K562 (cell line): ENCODE data around the gene OR7A5. TPM values are rescaled to one million over a fixed set of nuclear protein-coding genes. Genes with fewer than 3 reads are reported as not detected.

Source experiments
- ATAC-seq: fragments of 200-7000 bp; cut with Tn5 transposase; 3 replicates; pipeline ENCODE4 v1.9.1; 2020; ENCODE audit warnings: moderate library complexity
- BruUV-seq: library from RNA; stranded (reverse); fragments of 400-500 nt; replicated peaks from 2 replicates; lab custom pipeline; 2021; lab: Mats Ljungman, UMichigan
- CTCF ChIA-PET: fragments of 300-600 bp; formaldehyde crosslinking; extraction: SDS; loops from one replicate; lab custom pipeline; 2021; ENCODE audit warnings: low intra/inter-chr PET ratio; lab: Yijun Ruan, JAX
- POLR2A ChIA-PET: fragments of 300-600, 350-650 bp; sonication (Branson Sonifier 250); formaldehyde crosslinking; extraction: SDS; loops from one replicate; lab custom pipeline; 2021; ENCODE audit warnings: antibody characterized with exemption, inconsistent platforms; lab: Yijun Ruan, JAX
- DNase-seq, 4 experiments: peaks; one replicate each; pipeline versions ENCODE4 v3.0.0 to v3.0.0-alpha.2; 2011 to 2018; ENCODE audit warnings: low spot score in 3 of 4, mixed read lengths in 3 of 4; ENCODE audit errors: extremely low read depth in 1 of 4
- FAIRE-seq: peaks from 2 replicates; lab custom pipeline; 2011; peaks lifted over from hg19 to GRCh38; lab: Jason Lieb, UNC
- H2AFZ ChIP-seq: 2 replicates; pipeline ENCODE4 v1.6.0; 2011; ENCODE audit warnings: low read depth, low read length, control low read depth, inconsistent platforms
- H3K27ac ChIP-seq: fragments of 200-600 bp; 3 replicates; pipeline ENCODE4 v1.8.0; 2011; ENCODE audit warnings: low read depth, mild to moderate bottlenecking, control low read depth, inconsistent platforms, low read length, moderate library complexity, mixed read lengths; ENCODE audit errors: extremely low read depth
- H3K27me3 ChIP-seq, 2 experiments: fragments of 300-600 bp in 1 of 2; 2 replicates in 1 of 2; 3 replicates in 1 of 2; pipeline versions ENCODE4 v1.6.0 to v1.8.0; 2011; ENCODE audit warnings: inconsistent platforms in 2 of 2, low read length in 2 of 2, mild to moderate bottlenecking in 1 of 2, mixed read lengths in 1 of 2, moderate library complexity in 1 of 2; ENCODE audit not compliant: control insufficient read depth in 2 of 2, insufficient read depth in 2 of 2
- H3K36me3 ChIP-seq: fragments of 300-600 bp; 3 replicates; pipeline ENCODE4 v1.8.0; 2011; ENCODE audit warnings: mild to moderate bottlenecking, low read length, inconsistent platforms; ENCODE audit not compliant: control insufficient read depth, insufficient read depth
- H3K4me1 ChIP-seq, 2 experiments: fragments of 200-600 bp in 1 of 2; replicated peaks in 1 of 2; 2 replicates in 1 of 2; 3 replicates in 1 of 2; pipeline versions ENCODE4 v1.5.1 to v1.8.0; 2011; ENCODE audit warnings: inconsistent platforms in 2 of 2, low read length in 2 of 2, mild to moderate bottlenecking in 1 of 2, mixed read lengths in 1 of 2, moderate library complexity in 1 of 2; ENCODE audit not compliant: control insufficient read depth in 2 of 2, insufficient read depth in 2 of 2
- H3K4me2 ChIP-seq: 2 replicates; pipeline ENCODE4 v1.6.1; 2011; ENCODE audit warnings: low read length, control low read depth, inconsistent platforms, mixed read lengths; ENCODE audit not compliant: insufficient read depth
- H3K4me3 ChIP-seq: fragments of 200-600 bp; sonication (generic), shearing (Covaris generic); 2 replicates; pipeline ENCODE4 v1.5.1; 2016; ENCODE audit warnings: control low read depth, inconsistent platforms
- H3K79me2 ChIP-seq: fragments of 200-600 bp; 3 replicates; pipeline ENCODE4 v1.8.0; 2011; ENCODE audit warnings: low read length, inconsistent platforms; ENCODE audit not compliant: control insufficient read depth, insufficient read depth
- H3K9ac ChIP-seq, 2 experiments: 2 replicates each; pipeline versions ENCODE4 v1.6.0 to v1.6.1; 2011; ENCODE audit warnings: low read depth in 2 of 2, low read length in 2 of 2, control low read depth in 1 of 2, inconsistent platforms in 1 of 2, mild to moderate bottlenecking in 1 of 2, mixed read lengths in 1 of 2; ENCODE audit not compliant: insufficient read depth in 1 of 2
- H3K9me1 ChIP-seq: one replicate; pipeline ENCODE4 v1.6.0; 2011; ENCODE audit warnings: inconsistent platforms, mild to moderate bottlenecking, low read length, moderate library complexity; ENCODE audit not compliant: control insufficient read depth, insufficient read depth
- H3K9me3 ChIP-seq: replicated peaks from 2 replicates; pipeline ENCODE4 v1.5.1; 2011; ENCODE audit warnings: low read depth, low read length, inconsistent platforms; ENCODE audit not compliant: control insufficient read depth, insufficient read depth
- H4K20me1 ChIP-seq: replicated peaks from 2 replicates; pipeline ENCODE4 v1.6.1; 2011; ENCODE audit warnings: low read length, inconsistent platforms, mixed read lengths; ENCODE audit not compliant: control insufficient read depth, insufficient read depth
- BRF1 ChIP-seq: IDR thresholded peaks from 3 replicates; pipeline ENCODE4 v1.6.1; 2011; ENCODE audit warnings: borderline replicate concordance, mild to moderate bottlenecking; ENCODE audit not compliant: insufficient read length; ENCODE audit errors: extremely low read depth
- EHMT2 ChIP-seq: fragments of 450-650 bp; IDR thresholded peaks from 2 replicates; pipeline ENCODE4 v1.6.1; 2018; ENCODE audit warnings: antibody characterized with exemption
- FOXP1 ChIP-seq: sonication (generic); formaldehyde crosslinking; IDR thresholded peaks from 2 replicates; pipeline ENCODE4 v1.8.0; 2022; ENCODE audit warnings: mild to moderate bottlenecking, missing genetic modification reagents
- MCM2 ChIP-seq: fragments of 450-650 bp; IDR thresholded peaks from 2 replicates; pipeline ENCODE4 v1.6.1; 2017; ENCODE audit warnings: low read depth, mild to moderate bottlenecking
- PTBP1 ChIP-seq: fragments of 200-400 bp; formaldehyde crosslinking; IDR thresholded peaks from 2 replicates; pipeline ENCODE4 v1.6.1; 2017; ENCODE audit warnings: low read depth, low read length
- PURB ChIP-seq: sonication (generic); formaldehyde crosslinking; IDR thresholded peaks from 2 replicates; pipeline ENCODE4 v1.9.0; 2021; ENCODE audit warnings: low read depth, mild to moderate bottlenecking, missing genetic modification reagents
- PYGO2 ChIP-seq: fragments of 450-650 bp; IDR thresholded peaks from 2 replicates; pipeline ENCODE4 v1.6.1; 2016; ENCODE audit warnings: mild to moderate bottlenecking, missing genetic modification characterization, moderate library complexity, missing compliant biosample characterization
- TRIM24 ChIP-seq, 2 experiments: fragments of 450-650 bp; IDR thresholded peaks; 2 replicates each; pipeline ENCODE4 v1.6.1; 2016
- ZFP30 ChIP-seq: fragments of 250-450 bp; sonication (Bioruptor Pico); IDR thresholded peaks from 2 replicates; pipeline ENCODE4 v1.8.0; 2022; ENCODE audit warnings: moderate library complexity, mild to moderate bottlenecking, inconsistent platforms, borderline replicate concordance
- ZNF121 ChIP-seq: sonication (generic); formaldehyde crosslinking; conservative IDR thresholded peaks from 2 replicates; pipeline ENCODE4 v1.8.0; 2022; ENCODE audit warnings: missing genetic modification reagents
- ZNF316 ChIP-seq: fragments of 450-650 bp; IDR thresholded peaks from 2 replicates; pipeline ENCODE4 v1.6.1; 2016
- ZNF583 ChIP-seq: fragments of 250-450 bp; sonication (Bioruptor Pico); IDR thresholded peaks from 2 replicates; pipeline ENCODE4 v1.4.0; 2020
- ZNF589 ChIP-seq: fragments of 200-800 bp; sonication (Bioruptor generic); IDR thresholded peaks from 2 replicates; pipeline ENCODE4 v1.6.1; 2016; ENCODE audit warnings: low read depth, missing genetic modification characterization, missing compliant biosample characterization
- WGBS: fragments of 100-300 bp; shearing (Covaris generic); methylation state at CpG from one replicate; pipeline ENCODE4 v1.1.6; 2016; ENCODE audit warnings: low coverage, mixed read lengths; ENCODE audit not compliant: insufficient coverage; ENCODE audit errors: missing lambda C conversion rate; 5-methylcytosine and 5-hydroxymethylcytosine counted together
- in situ Hi-C: fragments of 300-500 bp; cut with MboI; formaldehyde crosslinking; loops from 4 replicates; pipeline ENCODE4 v1.15.0; 2018; ENCODE audit warnings: inconsistent platforms, mixed read lengths
- intact Hi-C: fragments of 100-400 bp; cut with micrococcal nuclease; formaldehyde crosslinking; loops from 2 replicates; pipeline ENCODE4 v1.14.2; 2022
- polyA plus RNA-seq, 8 experiments: library from polyadenylated mRNA; depleted of rRNA in 4 of 8; stranded (reverse) in 5 of 8; unstranded in 3 of 8; fragments of >200 nt; fragmentation: Nextera tagmentation in 2 of 8; fragmentation: Illumina TruSeq in 1 of 8; extraction: Ambion mirVana in 2 of 8; extraction: Trizol in 1 of 8; gene quantifications; 2 replicates each; pipeline versions ENCODE4 v1.2.1 to v1.2.3, GENCODE V29; 2011 to 2014; ENCODE audit warnings: inconsistent platforms in 1 of 8, missing spikeins in 1 of 8
- total RNA-seq, 7 experiments: library from RNA; depleted of rRNA in 6 of 7; stranded (reverse); fragments of >200 nt in 6 of 7; fragmentation: Illumina TruSeq in 2 of 7; extraction: Trizol in 2 of 7; gene quantifications; 2 replicates each; pipeline versions ENCODE4 v1.2.1 to v1.2.3, GENCODE V29; 2011 to 2021; ENCODE audit warnings: low replicate concordance in 1 of 7
- TF ChIP-seq, protein P1 (sequence below): fragments of 450-650 bp; IDR thresholded peaks from 2 replicates; pipeline ENCODE4 v1.7.0; 2016; ENCODE audit warnings: borderline replicate concordance
- TF ChIP-seq, protein P2 (sequence below): fragments of 450-650 bp; IDR thresholded peaks from 2 replicates; pipeline ENCODE4 v1.6.1; 2016; ENCODE audit warnings: missing biosample characterization, missing genetic modification characterization
- TF ChIP-seq, protein P3 (sequence below): fragments of 450-650 bp; IDR thresholded peaks from 2 replicates; pipeline ENCODE4 v1.6.1; 2018; ENCODE audit not compliant: partially characterized antibody

OR7A5 gene
- total and polyA plus RNA-seq, 9 of the 15 experiments (the other 6 are each of a cell fraction or from before 2014, with no cell fraction given) = not detected

DNA sequence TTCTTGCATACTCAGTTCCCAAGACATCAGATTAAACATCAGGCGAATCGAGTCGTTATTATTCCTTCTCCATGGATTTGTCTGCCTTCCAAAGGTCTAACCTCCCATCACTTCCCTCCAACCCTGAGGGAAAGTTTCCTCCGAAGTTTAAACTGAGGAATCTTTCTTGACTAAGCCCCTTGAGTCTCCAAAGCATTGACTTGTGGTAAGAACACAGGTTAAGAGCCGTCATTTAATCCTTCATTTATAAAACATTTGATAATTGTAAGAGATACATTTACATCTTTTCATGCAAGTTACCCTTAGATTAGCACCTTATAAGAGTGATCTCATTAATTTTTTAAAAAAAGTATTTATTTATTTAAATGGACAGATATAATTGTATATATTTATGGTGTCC lies 13.8 kb upstream of the OR7A5 start, which contains the start of gene OR7A10:
OR7A10 (minus strand) TSS at position 101 of the 400 bp plus-strand sequence. CDS start 7,045 bp downstream, outside the sequence.
- Histone ChIP-seq H3K36me3 (no peaks in the 10 kb centered on the region), H3K9ac (no peak within 1 kb of the TSS), H2AFZ (no peak within 1 kb of the TSS), H3K79me2 (no peaks in the 10 kb centered on the region), H3K9me3 (no peaks in the 10 kb centered on the region), H3K4me1 (no peaks in the 10 kb centered on the region), H3K27me3 (peaks cover 15 to 21% of the 10 kb centered on the region in 2 experiments), H4K20me1 (no peaks in the 10 kb centered on the region), H3K4me3 (no peak within 1 kb of the TSS), H3K4me2 (no peak within 1 kb of the TSS), H3K9me1 (no peaks in the 10 kb centered on the region), H3K27ac (no peak within 1 kb of the TSS)
- BruUV-seq = no TSS peak
- ChIA-PET POLR2A (no interaction called here), CTCF (no interaction called here)
- intact Hi-C loops (no loop called here), in situ Hi-C loops (no loop called here)
- FAIRE-seq (no peak), DNase-seq (no peak), ATAC-seq (no peak)
- 0% methylated on average over 5 of the region's 5 CpGs for WGBS
- no peak for TF ChIP-seq MCM2
- TF ChIP-seq ZNF583 (CRISPR knock-in tag) = no peak
- TF ChIP-seq PTBP1 = no peak
- no peak for TF ChIP-seq ZNF316
- no peak for TF ChIP-seq FOXP1 (CRISPR knock-in tag)
- no peak for TF ChIP-seq ZNF121 (CRISPR knock-in tag)
- TF ChIP-seq, protein P1, sequence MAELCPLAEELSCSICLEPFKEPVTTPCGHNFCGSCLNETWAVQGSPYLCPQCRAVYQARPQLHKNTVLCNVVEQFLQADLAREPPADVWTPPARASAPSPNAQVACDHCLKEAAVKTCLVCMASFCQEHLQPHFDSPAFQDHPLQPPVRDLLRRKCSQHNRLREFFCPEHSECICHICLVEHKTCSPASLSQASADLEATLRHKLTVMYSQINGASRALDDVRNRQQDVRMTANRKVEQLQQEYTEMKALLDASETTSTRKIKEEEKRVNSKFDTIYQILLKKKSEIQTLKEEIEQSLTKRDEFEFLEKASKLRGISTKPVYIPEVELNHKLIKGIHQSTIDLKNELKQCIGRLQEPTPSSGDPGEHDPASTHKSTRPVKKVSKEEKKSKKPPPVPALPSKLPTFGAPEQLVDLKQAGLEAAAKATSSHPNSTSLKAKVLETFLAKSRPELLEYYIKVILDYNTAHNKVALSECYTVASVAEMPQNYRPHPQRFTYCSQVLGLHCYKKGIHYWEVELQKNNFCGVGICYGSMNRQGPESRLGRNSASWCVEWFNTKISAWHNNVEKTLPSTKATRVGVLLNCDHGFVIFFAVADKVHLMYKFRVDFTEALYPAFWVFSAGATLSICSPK = no peak
- no peak for TF ChIP-seq TRIM24 (IDR thresholded peaks at IDR 0.05)
- TF ChIP-seq ZFP30 = no peak
- no peak for TF ChIP-seq BRF1
- TF ChIP-seq, protein P2, sequence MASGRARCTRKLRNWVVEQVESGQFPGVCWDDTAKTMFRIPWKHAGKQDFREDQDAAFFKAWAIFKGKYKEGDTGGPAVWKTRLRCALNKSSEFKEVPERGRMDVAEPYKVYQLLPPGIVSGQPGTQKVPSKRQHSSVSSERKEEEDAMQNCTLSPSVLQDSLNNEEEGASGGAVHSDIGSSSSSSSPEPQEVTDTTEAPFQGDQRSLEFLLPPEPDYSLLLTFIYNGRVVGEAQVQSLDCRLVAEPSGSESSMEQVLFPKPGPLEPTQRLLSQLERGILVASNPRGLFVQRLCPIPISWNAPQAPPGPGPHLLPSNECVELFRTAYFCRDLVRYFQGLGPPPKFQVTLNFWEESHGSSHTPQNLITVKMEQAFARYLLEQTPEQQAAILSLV = no peak
- no peak for TF ChIP-seq PYGO2
- TF ChIP-seq ZNF589 (CRISPR knock-in tag) = no peak
- no peak for TF ChIP-seq PURB
- TF ChIP-seq, protein P3, sequence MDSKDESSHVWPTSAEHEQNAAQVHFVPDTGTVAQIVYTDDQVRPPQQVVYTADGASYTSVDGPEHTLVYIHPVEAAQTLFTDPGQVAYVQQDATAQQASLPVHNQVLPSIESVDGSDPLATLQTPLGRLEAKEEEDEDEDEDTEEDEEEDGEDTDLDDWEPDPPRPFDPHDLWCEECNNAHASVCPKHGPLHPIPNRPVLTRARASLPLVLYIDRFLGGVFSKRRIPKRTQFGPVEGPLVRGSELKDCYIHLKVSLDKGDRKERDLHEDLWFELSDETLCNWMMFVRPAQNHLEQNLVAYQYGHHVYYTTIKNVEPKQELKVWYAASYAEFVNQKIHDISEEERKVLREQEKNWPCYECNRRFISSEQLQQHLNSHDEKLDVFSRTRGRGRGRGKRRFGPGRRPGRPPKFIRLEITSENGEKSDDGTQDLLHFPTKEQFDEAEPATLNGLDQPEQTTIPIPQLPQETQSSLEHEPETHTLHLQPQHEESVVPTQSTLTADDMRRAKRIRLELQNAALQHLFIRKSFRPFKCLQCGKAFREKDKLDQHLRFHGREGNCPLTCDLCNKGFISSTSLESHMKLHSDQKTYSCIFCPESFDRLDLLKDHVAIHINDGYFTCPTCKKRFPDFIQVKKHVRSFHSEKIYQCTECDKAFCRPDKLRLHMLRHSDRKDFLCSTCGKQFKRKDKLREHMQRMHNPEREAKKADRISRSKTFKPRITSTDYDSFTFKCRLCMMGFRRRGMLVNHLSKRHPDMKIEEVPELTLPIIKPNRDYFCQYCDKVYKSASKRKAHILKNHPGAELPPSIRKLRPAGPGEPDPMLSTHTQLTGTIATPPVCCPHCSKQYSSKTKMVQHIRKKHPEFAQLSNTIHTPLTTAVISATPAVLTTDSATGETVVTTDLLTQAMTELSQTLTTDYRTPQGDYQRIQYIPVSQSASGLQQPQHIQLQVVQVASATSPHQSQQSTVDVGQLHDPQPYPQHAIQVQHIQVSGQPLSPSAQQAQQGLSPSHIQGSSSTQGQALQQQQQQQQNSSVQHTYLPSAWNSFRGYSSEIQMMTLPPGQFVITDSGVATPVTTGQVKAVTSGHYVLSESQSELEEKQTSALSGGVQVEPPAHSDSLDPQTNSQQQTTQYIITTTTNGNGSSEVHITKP = no peak
- TF ChIP-seq EHMT2 = no peak
